K562 (cell line): ENCODE measurements around the gene HDAC7. TPM values are rescaled to one million over a fixed set of nuclear protein-coding genes. Genes with fewer than 3 reads are reported as not detected.
A peak's percentile ranks its signal among the peaks of the same experiment; 100 is the strongest.

ENCODE experiments used
- ATF1 ChIP-seq, 2 experiments: fragments of 450-650 bp in 1 of 2; IDR thresholded peaks; 2 replicates each; pipeline ENCODE4 v1.6.1; 2016; ENCODE audit warnings: missing compliant biosample characterization in 1 of 2, missing genetic modification characterization in 1 of 2
- BACH1 ChIP-seq: fragments of 200-800 bp; sonication (Bioruptor generic); IDR thresholded peaks from 2 replicates; pipeline ENCODE4 v1.6.1; 2016; ENCODE audit warnings: missing genetic modification characterization, missing compliant biosample characterization
- BHLHE40 ChIP-seq: IDR thresholded peaks from 2 replicates; pipeline ENCODE4 v1.6.1; 2011; ENCODE audit warnings: low read length, improper control_type of control experiment
- ELK1 ChIP-seq: sonication (generic); formaldehyde crosslinking; IDR thresholded peaks from 2 replicates; pipeline ENCODE4 v1.8.1; 2022; ENCODE audit warnings: missing genetic modification reagents
- EZH2 ChIP-seq: IDR thresholded peaks from 2 replicates; pipeline ENCODE4 v1.6.1; 2012; ENCODE audit warnings: low read depth, mild to moderate bottlenecking, inconsistent platforms, low read length, borderline replicate concordance
- GATAD2A ChIP-seq: fragments of 450-650 bp; IDR thresholded peaks from 2 replicates; pipeline ENCODE4 v1.6.1; 2017
- HMBOX1 ChIP-seq: sonication (generic); IDR thresholded peaks from 2 replicates; pipeline ENCODE4 v1.6.1; 2016
- L3MBTL2 ChIP-seq: fragments of 450-650 bp; IDR thresholded peaks from 2 replicates; pipeline ENCODE4 v1.6.1; 2016; ENCODE audit warnings: mild to moderate bottlenecking, moderate library complexity
- MAFK ChIP-seq: IDR thresholded peaks from 2 replicates; pipeline ENCODE4 v1.6.1; 2011; ENCODE audit warnings: low read length, improper control_type of control experiment
- MLX ChIP-seq, 2 experiments: fragments of 450-650 bp in 1 of 2; sonication (generic) in 1 of 2; formaldehyde crosslinking; conservative IDR thresholded peaks; 2 replicates each; pipeline versions ENCODE4 v1.4.0 to v1.8.1; 2020 to 2022; ENCODE audit warnings: mild to moderate bottlenecking in 1 of 2, missing genetic modification reagents in 1 of 2
- NCOR1 ChIP-seq: fragments of 450-650 bp; IDR thresholded peaks from 2 replicates; pipeline ENCODE4 v1.6.1; 2016; ENCODE audit warnings: mild to moderate bottlenecking, moderate library complexity
- NR2C1 ChIP-seq, 2 experiments: fragments of 450-650 bp; IDR thresholded peaks; 2 replicates each; pipeline ENCODE4 v1.6.1; 2017; ENCODE audit warnings: mild to moderate bottlenecking in 2 of 2, antibody characterized with exemption in 1 of 2, inconsistent platforms in 1 of 2, missing compliant biosample characterization in 1 of 2, missing genetic modification characterization in 1 of 2
- THAP12 ChIP-seq: fragments of 250-450 bp; sonication (Bioruptor Pico); IDR thresholded peaks from 2 replicates; pipeline ENCODE4 v1.9.0; 2021; ENCODE audit warnings: mild to moderate bottlenecking, inconsistent platforms
- THRA ChIP-seq: fragments of 450-650 bp; IDR thresholded peaks from 2 replicates; pipeline ENCODE4 v1.6.1; 2017; ENCODE audit warnings: mild to moderate bottlenecking, moderate library complexity
- VEZF1 ChIP-seq: fragments of 200-800 bp; sonication (Bioruptor generic); IDR thresholded peaks from 2 replicates; pipeline ENCODE4 v1.6.1; 2017; ENCODE audit warnings: missing genetic modification characterization, missing compliant biosample characterization
- WHSC1 ChIP-seq: IDR thresholded peaks from one replicate; pipeline ENCODE4 v1.6.1; 2012; ENCODE audit warnings: low read length, control low read depth, inconsistent platforms
- ZNF143 ChIP-seq: sonication (generic); formaldehyde crosslinking; IDR thresholded peaks from 2 replicates; pipeline ENCODE4 v1.9.0; 2022; ENCODE audit warnings: mild to moderate bottlenecking, missing genetic modification reagents
- ZNF583 ChIP-seq: fragments of 250-450 bp; sonication (Bioruptor Pico); IDR thresholded peaks from 2 replicates; pipeline ENCODE4 v1.4.0; 2020
- polyA plus RNA-seq, 8 experiments: library from polyadenylated mRNA; depleted of rRNA in 4 of 8; stranded (reverse) in 5 of 8; unstranded in 3 of 8; fragments of >200 nt; fragmentation: Nextera tagmentation in 2 of 8; fragmentation: Illumina TruSeq in 1 of 8; extraction: Ambion mirVana in 2 of 8; extraction: Trizol in 1 of 8; gene quantifications; 2 replicates each; pipeline versions ENCODE4 v1.2.1 to v1.2.3, GENCODE V29; 2011 to 2014; ENCODE audit warnings: inconsistent platforms in 1 of 8, missing spikeins in 1 of 8
- total RNA-seq, 7 experiments: library from RNA; depleted of rRNA in 6 of 7; stranded (reverse); fragments of >200 nt in 6 of 7; fragmentation: Illumina TruSeq in 2 of 7; extraction: Trizol in 2 of 7; gene quantifications; 2 replicates each; pipeline versions ENCODE4 v1.2.1 to v1.2.3, GENCODE V29; 2011 to 2021; ENCODE audit warnings: low replicate concordance in 1 of 7

The HDAC7 gene
- total and polyA plus RNA-seq, 9 of the 15 experiments (the other 6 are each of a cell fraction or from before 2014, with no cell fraction given) = 2.5 to 129 (median 31.1) TPM

- TF ChIP-seq MLX (CRISPR knock-in tag; conservative IDR thresholded peaks at IDR 0.05) (no peak; a peak in 1 of 4 replicates), BACH1 (tag) (no peak), GATAD2A (peak; percentile 50; the same call in 1 of the 2 replicates), THAP12 (CRISPR knock-in tag) (no peak), ATF1 (CRISPR knock-in tag; IDR thresholded peaks at IDR 0.05) (no peak), ATF1 (tag; IDR thresholded peaks at IDR 0.05) (no peak), NCOR1 (peak; percentile 40; the same call in 1 of the 2 replicates), WHSC1 (no peak), MAFK (no peak), NR2C1 (IDR thresholded peaks at IDR 0.05) (no peak), NR2C1 (tag; IDR thresholded peaks at IDR 0.05) (no peak), ZNF143 (no peak), BHLHE40 (no peak), THRA (no peak), ELK1 (CRISPR knock-in tag) (no peak), HMBOX1 (no peak), ZNF583 (CRISPR knock-in tag) (no peak), VEZF1 (CRISPR knock-in tag) (peak; percentile 43), EZH2 (no peak), L3MBTL2 (peak; percentile 66)
These were observed 14.6 kb upstream of the HDAC7 start (continued) for GRCh38 chr12:47834199-47834903.
